HepG2 (cell line): Measurements from ENCODE around the gene SMARCB1. TPM values are rescaled to one million over a fixed set of nuclear protein-coding genes. Genes with fewer than 3 reads are reported as not detected.

Experiments used
- EHMT2 ChIP-seq: fragments of 200-600 bp; sonication (generic); IDR thresholded peaks from 2 replicates; pipeline ENCODE4 v1.7.0; 2017; ENCODE audit warnings: antibody characterized with exemption, low read depth, low read length, borderline replicate concordance
- KDM1A ChIP-seq: IDR thresholded peaks from 2 replicates; pipeline ENCODE4 v1.6.1; 2016; ENCODE audit warnings: missing compliant biosample characterization
- RBAK ChIP-seq: sonication (generic); formaldehyde crosslinking; IDR thresholded peaks from 2 replicates; pipeline ENCODE4 v1.5.1; 2020; ENCODE audit warnings: mild to moderate bottlenecking, missing genetic modification reagents
- RBM39 ChIP-seq: fragments of 200-400 bp; formaldehyde crosslinking; IDR thresholded peaks from one replicate; pipeline ENCODE4 v1.6.1; 2018; ENCODE audit warnings: antibody characterized with exemption, mild to moderate bottlenecking, low read depth, low read length; ENCODE audit not compliant: poor library complexity, severe bottlenecking
- RFXAP ChIP-seq: sonication (generic); formaldehyde crosslinking; IDR thresholded peaks from 2 replicates; pipeline ENCODE4 v1.4.0; 2020; ENCODE audit warnings: missing genetic modification reagents, borderline replicate concordance
- SP140L ChIP-seq: sonication (generic); formaldehyde crosslinking; IDR thresholded peaks from 2 replicates; pipeline ENCODE4 v1.4.0; 2020; ENCODE audit warnings: missing genetic modification reagents, borderline replicate concordance
- STAT5B ChIP-seq: sonication (generic); formaldehyde crosslinking; IDR thresholded peaks from 2 replicates; pipeline ENCODE4 v1.4.0; 2020; ENCODE audit warnings: missing genetic modification reagents
- ZNF326 ChIP-seq: sonication (generic); formaldehyde crosslinking; IDR thresholded peaks from 2 replicates; pipeline ENCODE4 v1.4.0; 2020; ENCODE audit warnings: missing genetic modification reagents, borderline replicate concordance
- ZNF431 ChIP-seq: sonication (generic); formaldehyde crosslinking; IDR thresholded peaks from 2 replicates; pipeline ENCODE4 v1.9.0; 2022; ENCODE audit warnings: missing genetic modification reagents, low read depth, mild to moderate bottlenecking, borderline replicate concordance
- ZNF619 ChIP-seq: sonication (generic); formaldehyde crosslinking; IDR thresholded peaks from 2 replicates; pipeline ENCODE4 v1.4.0; 2020; ENCODE audit warnings: mild to moderate bottlenecking, missing genetic modification reagents
- ZSCAN31 ChIP-seq: sonication (generic); formaldehyde crosslinking; IDR thresholded peaks from 2 replicates; pipeline ENCODE4 v1.5.0; 2020; ENCODE audit warnings: low read depth, mild to moderate bottlenecking, missing genetic modification reagents
- polyA plus RNA-seq, 8 experiments: library from polyadenylated mRNA; depleted of rRNA in 3 of 8; stranded (reverse) in 7 of 8; unstranded in 1 of 8; fragments of >200 nt; fragmentation: Illumina TruSeq in 4 of 8; extraction: Trizol in 4 of 8; gene quantifications; 2 replicates each; pipeline versions ENCODE4 v1.2.1 to v1.2.3, GENCODE V29; 2011 to 2016; ENCODE audit warnings: low read depth in 4 of 8, missing spikeins in 1 of 8, mixed read lengths in 1 of 8; ENCODE audit not compliant: insufficient read depth in 1 of 8
- total RNA-seq, 5 experiments: library from RNA; depleted of rRNA; stranded (reverse); fragments of >200 nt; fragmentation: Illumina TruSeq; extraction: Trizol; gene quantifications; 2 replicates each; pipeline ENCODE4 v1.2.3, GENCODE V29; 2016; ENCODE audit warnings: low read depth in 1 of 5
- TF ChIP-seq, protein P1 (sequence below): sonication (generic); formaldehyde crosslinking; IDR thresholded peaks from 2 replicates; pipeline ENCODE4 v1.5.1; 2020; ENCODE audit warnings: mild to moderate bottlenecking, missing genetic modification reagents, borderline replicate concordance
- TF ChIP-seq, protein P2 (sequence below): sonication (generic); formaldehyde crosslinking; IDR thresholded peaks from 2 replicates; pipeline ENCODE4 v1.5.0; 2020; ENCODE audit warnings: missing genetic modification reagents
- TF ChIP-seq, protein P3 (sequence below): sonication (generic); formaldehyde crosslinking; IDR thresholded peaks from 2 replicates; pipeline ENCODE4 v1.5.0; 2020; ENCODE audit warnings: mild to moderate bottlenecking, missing genetic modification reagents, moderate library complexity
- TF ChIP-seq, protein P4 (sequence below): sonication (generic); formaldehyde crosslinking; IDR thresholded peaks from 2 replicates; pipeline ENCODE4 v1.9.0; 2022; ENCODE audit warnings: low read depth, missing genetic modification reagents

SMARCB1 gene
- total and polyA plus RNA-seq, 2 of the 13 experiments (the other 11 are each of a cell fraction or from before 2014, with no cell fraction given) = 74.0 to 166 TPM

DNA sequence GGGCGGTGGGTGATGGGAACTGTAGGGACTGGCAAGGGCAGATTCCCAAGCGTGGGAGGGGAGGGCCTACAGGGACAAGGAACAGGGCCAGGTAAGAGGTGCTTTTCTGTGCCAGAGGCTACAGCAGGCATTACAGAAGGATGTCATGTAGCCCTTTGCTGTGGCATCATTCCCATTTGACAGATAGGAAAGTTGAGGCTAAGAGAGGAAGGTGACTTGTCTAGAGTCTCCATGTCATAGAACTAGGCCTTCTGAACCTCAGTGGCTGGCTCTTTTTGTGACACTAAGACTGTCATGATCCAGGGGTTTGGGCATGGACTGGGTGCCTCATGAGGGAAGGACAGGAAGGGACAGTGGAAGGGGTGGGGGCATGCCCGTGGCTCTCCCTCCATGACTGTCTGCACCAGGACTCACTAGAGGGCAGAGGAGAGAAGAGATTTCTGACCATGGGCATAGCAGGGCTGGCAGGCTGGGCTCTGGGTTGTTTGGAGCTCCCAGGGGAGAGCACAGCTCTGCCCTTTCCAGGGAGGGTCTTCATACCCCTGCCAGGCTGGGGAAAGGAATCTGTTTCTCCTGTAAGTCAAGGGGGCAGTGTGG, 10.9 kb upstream of the SMARCB1 start (continued):
- TF ChIP-seq, protein P1, sequence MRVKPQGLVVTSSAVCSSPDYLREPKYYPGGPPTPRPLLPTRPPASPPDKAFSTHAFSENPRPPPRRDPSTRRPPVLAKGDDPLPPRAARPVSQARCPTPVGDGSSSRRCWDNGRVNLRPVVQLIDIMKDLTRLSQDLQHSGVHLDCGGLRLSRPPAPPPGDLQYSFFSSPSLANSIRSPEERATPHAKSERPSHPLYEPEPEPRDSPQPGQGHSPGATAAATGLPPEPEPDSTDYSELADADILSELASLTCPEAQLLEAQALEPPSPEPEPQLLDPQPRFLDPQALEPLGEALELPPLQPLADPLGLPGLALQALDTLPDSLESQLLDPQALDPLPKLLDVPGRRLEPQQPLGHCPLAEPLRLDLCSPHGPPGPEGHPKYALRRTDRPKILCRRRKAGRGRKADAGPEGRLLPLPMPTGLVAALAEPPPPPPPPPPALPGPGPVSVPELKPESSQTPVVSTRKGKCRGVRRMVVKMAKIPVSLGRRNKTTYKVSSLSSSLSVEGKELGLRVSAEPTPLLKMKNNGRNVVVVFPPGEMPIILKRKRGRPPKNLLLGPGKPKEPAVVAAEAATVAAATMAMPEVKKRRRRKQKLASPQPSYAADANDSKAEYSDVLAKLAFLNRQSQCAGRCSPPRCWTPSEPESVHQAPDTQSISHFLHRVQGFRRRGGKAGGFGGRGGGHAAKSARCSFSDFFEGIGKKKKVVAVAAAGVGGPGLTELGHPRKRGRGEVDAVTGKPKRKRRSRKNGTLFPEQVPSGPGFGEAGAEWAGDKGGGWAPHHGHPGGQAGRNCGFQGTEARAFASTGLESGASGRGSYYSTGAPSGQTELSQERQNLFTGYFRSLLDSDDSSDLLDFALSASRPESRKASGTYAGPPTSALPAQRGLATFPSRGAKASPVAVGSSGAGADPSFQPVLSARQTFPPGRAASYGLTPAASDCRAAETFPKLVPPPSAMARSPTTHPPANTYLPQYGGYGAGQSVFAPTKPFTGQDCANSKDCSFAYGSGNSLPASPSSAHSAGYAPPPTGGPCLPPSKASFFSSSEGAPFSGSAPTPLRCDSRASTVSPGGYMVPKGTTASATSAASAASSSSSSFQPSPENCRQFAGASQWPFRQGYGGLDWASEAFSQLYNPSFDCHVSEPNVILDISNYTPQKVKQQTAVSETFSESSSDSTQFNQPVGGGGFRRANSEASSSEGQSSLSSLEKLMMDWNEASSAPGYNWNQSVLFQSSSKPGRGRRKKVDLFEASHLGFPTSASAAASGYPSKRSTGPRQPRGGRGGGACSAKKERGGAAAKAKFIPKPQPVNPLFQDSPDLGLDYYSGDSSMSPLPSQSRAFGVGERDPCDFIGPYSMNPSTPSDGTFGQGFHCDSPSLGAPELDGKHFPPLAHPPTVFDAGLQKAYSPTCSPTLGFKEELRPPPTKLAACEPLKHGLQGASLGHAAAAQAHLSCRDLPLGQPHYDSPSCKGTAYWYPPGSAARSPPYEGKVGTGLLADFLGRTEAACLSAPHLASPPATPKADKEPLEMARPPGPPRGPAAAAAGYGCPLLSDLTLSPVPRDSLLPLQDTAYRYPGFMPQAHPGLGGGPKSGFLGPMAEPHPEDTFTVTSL (CRISPR knock-in tag) = 0 out of 2 replicates have a peak, but pooled peaks have one; percentile 21
- TF ChIP-seq EHMT2 = no peak
- no peak for TF ChIP-seq ZSCAN31
- no peak for TF ChIP-seq ZNF431 (CRISPR knock-in tag)
- TF ChIP-seq STAT5B = no peak
- no peak for TF ChIP-seq RBM39
- no peak for TF ChIP-seq RBAK (CRISPR knock-in tag)
- TF ChIP-seq, protein P2, sequence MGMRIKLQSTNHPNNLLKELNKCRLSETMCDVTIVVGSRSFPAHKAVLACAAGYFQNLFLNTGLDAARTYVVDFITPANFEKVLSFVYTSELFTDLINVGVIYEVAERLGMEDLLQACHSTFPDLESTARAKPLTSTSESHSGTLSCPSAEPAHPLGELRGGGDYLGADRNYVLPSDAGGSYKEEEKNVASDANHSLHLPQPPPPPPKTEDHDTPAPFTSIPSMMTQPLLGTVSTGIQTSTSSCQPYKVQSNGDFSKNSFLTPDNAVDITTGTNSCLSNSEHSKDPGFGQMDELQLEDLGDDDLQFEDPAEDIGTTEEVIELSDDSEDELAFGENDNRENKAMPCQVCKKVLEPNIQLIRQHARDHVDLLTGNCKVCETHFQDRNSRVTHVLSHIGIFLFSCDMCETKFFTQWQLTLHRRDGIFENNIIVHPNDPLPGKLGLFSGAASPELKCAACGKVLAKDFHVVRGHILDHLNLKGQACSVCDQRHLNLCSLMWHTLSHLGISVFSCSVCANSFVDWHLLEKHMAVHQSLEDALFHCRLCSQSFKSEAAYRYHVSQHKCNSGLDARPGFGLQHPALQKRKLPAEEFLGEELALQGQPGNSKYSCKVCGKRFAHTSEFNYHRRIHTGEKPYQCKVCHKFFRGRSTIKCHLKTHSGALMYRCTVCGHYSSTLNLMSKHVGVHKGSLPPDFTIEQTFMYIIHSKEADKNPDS (CRISPR knock-in tag) = no peak
- TF ChIP-seq, protein P3, sequence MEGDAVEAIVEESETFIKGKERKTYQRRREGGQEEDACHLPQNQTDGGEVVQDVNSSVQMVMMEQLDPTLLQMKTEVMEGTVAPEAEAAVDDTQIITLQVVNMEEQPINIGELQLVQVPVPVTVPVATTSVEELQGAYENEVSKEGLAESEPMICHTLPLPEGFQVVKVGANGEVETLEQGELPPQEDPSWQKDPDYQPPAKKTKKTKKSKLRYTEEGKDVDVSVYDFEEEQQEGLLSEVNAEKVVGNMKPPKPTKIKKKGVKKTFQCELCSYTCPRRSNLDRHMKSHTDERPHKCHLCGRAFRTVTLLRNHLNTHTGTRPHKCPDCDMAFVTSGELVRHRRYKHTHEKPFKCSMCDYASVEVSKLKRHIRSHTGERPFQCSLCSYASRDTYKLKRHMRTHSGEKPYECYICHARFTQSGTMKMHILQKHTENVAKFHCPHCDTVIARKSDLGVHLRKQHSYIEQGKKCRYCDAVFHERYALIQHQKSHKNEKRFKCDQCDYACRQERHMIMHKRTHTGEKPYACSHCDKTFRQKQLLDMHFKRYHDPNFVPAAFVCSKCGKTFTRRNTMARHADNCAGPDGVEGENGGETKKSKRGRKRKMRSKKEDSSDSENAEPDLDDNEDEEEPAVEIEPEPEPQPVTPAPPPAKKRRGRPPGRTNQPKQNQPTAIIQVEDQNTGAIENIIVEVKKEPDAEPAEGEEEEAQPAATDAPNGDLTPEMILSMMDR (CRISPR knock-in tag) = peak; percentile 48
- TF ChIP-seq KDM1A (CRISPR knock-in tag) = peak; percentile 94
- TF ChIP-seq SP140L = no peak
- TF ChIP-seq ZNF326 (CRISPR knock-in tag) = 0 out of 2 replicates have a peak, but pooled peaks have one; percentile 65
- TF ChIP-seq ZNF619 = no peak
- no peak for TF ChIP-seq RFXAP (CRISPR knock-in tag)
- TF ChIP-seq, protein P4, sequence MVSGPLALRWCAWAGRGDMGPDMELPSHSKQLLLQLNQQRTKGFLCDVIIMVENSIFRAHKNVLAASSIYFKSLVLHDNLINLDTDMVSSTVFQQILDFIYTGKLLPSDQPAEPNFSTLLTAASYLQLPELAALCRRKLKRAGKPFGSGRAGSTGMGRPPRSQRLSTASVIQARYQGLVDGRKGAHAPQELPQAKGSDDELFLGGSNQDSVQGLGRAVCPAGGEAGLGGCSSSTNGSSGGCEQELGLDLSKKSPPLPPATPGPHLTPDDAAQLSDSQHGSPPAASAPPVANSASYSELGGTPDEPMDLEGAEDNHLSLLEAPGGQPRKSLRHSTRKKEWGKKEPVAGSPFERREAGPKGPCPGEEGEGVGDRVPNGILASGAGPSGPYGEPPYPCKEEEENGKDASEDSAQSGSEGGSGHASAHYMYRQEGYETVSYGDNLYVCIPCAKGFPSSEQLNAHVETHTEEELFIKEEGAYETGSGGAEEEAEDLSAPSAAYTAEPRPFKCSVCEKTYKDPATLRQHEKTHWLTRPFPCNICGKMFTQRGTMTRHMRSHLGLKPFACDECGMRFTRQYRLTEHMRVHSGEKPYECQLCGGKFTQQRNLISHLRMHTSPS = peak; percentile 35; the same call in 1 of the 2 replicates
